BE2C (cell line): ENCODE results near the gene ARPC2.

Experiments used
- DNase-seq: peaks from one replicate; pipeline ENCODE4 v3.0.0-alpha.2; 2020
- H3K27me3 ChIP-seq: fragments of 250-450 bp; sonication (Bioruptor Pico); 2 replicates; pipeline ENCODE4 v1.5.1; 2020; ENCODE audit warnings: mild to moderate bottlenecking
- H3K36me3 ChIP-seq: fragments of 250-450 bp; sonication (Bioruptor Pico); 2 replicates; pipeline ENCODE4 v1.5.1; 2020; ENCODE audit warnings: mild to moderate bottlenecking
- H3K4me1 ChIP-seq: fragments of 250-450 bp; sonication (Bioruptor Pico); 2 replicates; pipeline ENCODE4 v1.5.1; 2020
- H3K4me3 ChIP-seq: 2 replicates; pipeline ENCODE4 v1.5.1; 2011; ENCODE audit warnings: low read depth, low read length
- H3K9me3 ChIP-seq: fragments of 250-450 bp; sonication (Bioruptor Pico); 2 replicates; pipeline ENCODE4 v1.5.1; 2020
- CTCF ChIP-seq: IDR thresholded peaks from 2 replicates; pipeline ENCODE4 v1.5.1; 2012; ENCODE audit warnings: mild to moderate bottlenecking, low read depth, low read length

Gene ARPC2

GRCh38 chr2:218188528-218188927 is 28.5 kb upstream of the ARPC2 start:
- no peak for TF ChIP-seq CTCF

GRCh38 chr2:218192902-218193430 is 24.0 kb upstream of the ARPC2 start:
- TF ChIP-seq CTCF: no peak
- Histone ChIP-seq H3K36me3 (no peaks in the 10 kb centered on the region), H3K27me3 (0 out of 2 replicates have a peak, but pooled peaks cover 3% of the 10 kb centered on the region), H3K9me3 (no peaks in the 10 kb centered on the region), H3K4me1 (peaks cover 8% of the 10 kb centered on the region), H3K4me3 (no peak overlapping the region)
- no peak for DNase-seq

More at GRCh38 chr2:218188528-218188927, 28.5 kb upstream of the ARPC2 start:
- no peaks in the 10 kb centered on the region for H3K4me1 ChIP-seq
- H3K9me3 ChIP-seq: no peaks in the 10 kb centered on the region
- no peaks in the 10 kb centered on the region for H3K36me3 ChIP-seq
- H3K27me3 ChIP-seq: no peaks in the 10 kb centered on the region
- H3K4me3 ChIP-seq: no peak overlapping the region
- DNase-seq: no peak

GRCh38 chr2:218193701-218194100 is 23.3 kb upstream of the ARPC2 start:
- H3K9me3 ChIP-seq: no peaks in the 10 kb centered on the region

GRCh38 chr2:218194880-218195279 is 22.1 kb upstream of the ARPC2 start:
- H3K36me3 ChIP-seq: no peaks in the 10 kb centered on the region
- peaks cover 8% of the 10 kb centered on the region for H3K4me1 ChIP-seq
- H3K27me3 ChIP-seq: 0 out of 2 replicates have a peak, but pooled peaks cover 3% of the 10 kb centered on the region
- no peak overlapping the region for H3K4me3 ChIP-seq
- H3K9me3 ChIP-seq: no peaks in the 10 kb centered on the region
- peak; percentile 42 for DNase-seq
- TF ChIP-seq CTCF: no peak

More at GRCh38 chr2:218193701-218194100, 23.3 kb upstream of the ARPC2 start:
- Histone ChIP-seq H3K27me3 (0 out of 2 replicates have a peak, but pooled peaks cover 3% of the 10 kb centered on the region), H3K4me1 (peaks cover 8% of the 10 kb centered on the region), H3K36me3 (no peaks in the 10 kb centered on the region), H3K4me3 (no peak overlapping the region)
- DNase-seq: no peak
- TF ChIP-seq CTCF: no peak

GRCh38 chr2:218196974-218197373 is 20.0 kb upstream of the ARPC2 start:
- no peak overlapping the region for H3K4me3 ChIP-seq
- H3K36me3 ChIP-seq: no peaks in the 10 kb centered on the region
- H3K4me1 ChIP-seq: peaks cover 8% of the 10 kb centered on the region
- 0 out of 2 replicates have a peak, but pooled peaks cover 3% of the 10 kb centered on the region for H3K27me3 ChIP-seq
- DNase-seq: no peak
- H3K9me3 ChIP-seq: no peaks in the 10 kb centered on the region
- no peak for TF ChIP-seq CTCF

- H3K27me3 ChIP-seq: 0 out of 2 replicates have a peak, but pooled peaks cover 3% of the 10 kb centered on the region
- no peaks in the 10 kb centered on the region for H3K4me1 ChIP-seq
- no peak overlapping the region for H3K4me3 ChIP-seq
- H3K9me3 ChIP-seq: no peaks in the 10 kb centered on the region
- no peaks in the 10 kb centered on the region for H3K36me3 ChIP-seq
- DNase-seq: no peak
- TF ChIP-seq CTCF: no peak
Measured at GRCh38 chr2:218202266-218202665, 14.7 kb upstream of the ARPC2 start.
